ENCODE measurements around the gene PLEKHO2. TPM values are rescaled to one million over a fixed set of nuclear protein-coding genes. Genes with fewer than 3 reads are reported as not detected.

The PLEKHO2 gene
- total RNA-seq, 1 donor from 2014 or later = 10.4 TPM

Other genes starting within 250 kb of the PLEKHO2 start
- 255 TPM for gene RBPMS2, start 66.3 kb upstream of the PLEKHO2 start, total RNA-seq
- gene PIF1, start 16.3 kb upstream of the PLEKHO2 start, total RNA-seq = 0.73 TPM
- 1.1 TPM for gene ANKDD1A, start 70.0 kb downstream of the PLEKHO2 start, total RNA-seq
- 45.3 TPM for gene SPG21, start 148.0 kb downstream of the PLEKHO2 start, total RNA-seq
- 18.7 TPM for gene MTFMT, start 187.7 kb downstream of the PLEKHO2 start, total RNA-seq
- not detected for gene SLC51B, start 203.5 kb downstream of the PLEKHO2 start, total RNA-seq
- 23.3 TPM for gene RASL12, start 226.1 kb downstream of the PLEKHO2 start, total RNA-seq
- 8.4 TPM for gene KBTBD13, start 234.8 kb downstream of the PLEKHO2 start, total RNA-seq